Measurements from ENCODE around the gene ADGRL3.

The ADGRL3 gene

GRCh38 chr4:61200187-61200915, at the start of gene ADGRL3:
Gene ADGRL3 (plus strand): TSS chr4:61200326.
- no peak for DNase-seq

- no peak for DNase-seq
Observed at GRCh38 chr4:61152433-61152832, 47.7 kb upstream of the ADGRL3 start.

GRCh38 chr4:61160478-61160877, 39.6 kb upstream of the ADGRL3 start:
- DNase-seq, result no peak

- no peak for DNase-seq
Observed at GRCh38 chr4:61162116-61162515, 38.0 kb upstream of the ADGRL3 start.

- no peak for DNase-seq
Observed at GRCh38 chr4:61173799-61174198, 26.3 kb upstream of the ADGRL3 start.

GRCh38 chr4:61175495-61175894, 24.6 kb upstream of the ADGRL3 start:
- DNase-seq, result no peak

GRCh38 chr4:61177367-61177766, 22.8 kb upstream of the ADGRL3 start:
- no peak for DNase-seq

GRCh38 chr4:61180405-61180804, 19.7 kb upstream of the ADGRL3 start:
- DNase-seq, result no peak

- DNase-seq, result no peak
Observed at GRCh38 chr4:61182915-61183314, 17.2 kb upstream of the ADGRL3 start.

- no peak for DNase-seq
Observed at GRCh38 chr4:61185288-61185687, 14.8 kb upstream of the ADGRL3 start.

- DNase-seq, result no peak
Observed at GRCh38 chr4:61192392-61192791, 7.7 kb upstream of the ADGRL3 start.

- DNase-seq, result no peak
Observed at GRCh38 chr4:61193863-61194262, 6.3 kb upstream of the ADGRL3 start.

- DNase-seq, result no peak
Observed at GRCh38 chr4:61194571-61194970, 5.6 kb upstream of the ADGRL3 start.

GRCh38 chr4:61195101-61195500, 5.0 kb upstream of the ADGRL3 start:
- DNase-seq, result no peak

GRCh38 chr4:61198686-61199085, 1.4 kb upstream of the ADGRL3 start:
- DNase-seq, result no peak

GRCh38 chr4:61199873-61200186, 296 bp upstream of the ADGRL3 start:
- DNase-seq, result no peak

- DNase-seq, result no peak
Observed at GRCh38 chr4:61200916-61201526, 895 bp downstream of the ADGRL3 start.

- no peak for DNase-seq
Observed at GRCh38 chr4:61201561-61201960, 1.4 kb downstream of the ADGRL3 start.

- DNase-seq, result no peak
Observed at GRCh38 chr4:61201961-61202637, 2.0 kb downstream of the ADGRL3 start.

- DNase-seq, result no peak
Observed at GRCh38 chr4:61202638-61203435, 2.7 kb downstream of the ADGRL3 start.

GRCh38 chr4:61203436-61203790, 3.3 kb downstream of the ADGRL3 start:
- no peak for DNase-seq

GRCh38 chr4:61204353-61205060, 4.4 kb downstream of the ADGRL3 start:
- no peak for DNase-seq

- DNase-seq, result no peak
Observed at GRCh38 chr4:61205066-61205465, 4.9 kb downstream of the ADGRL3 start.
